ENCODE data around the gene IGSF3. TPM values are rescaled to one million over a fixed set of nuclear protein-coding genes. Genes with fewer than 3 reads are reported as not detected.

The IGSF3 gene
- total and polyA plus RNA-seq, 2 of the 8 experiments (the other 6 are each of a cell fraction or from before 2014, with no cell fraction given) = 30.0 to 32.2 TPM

DNA sequence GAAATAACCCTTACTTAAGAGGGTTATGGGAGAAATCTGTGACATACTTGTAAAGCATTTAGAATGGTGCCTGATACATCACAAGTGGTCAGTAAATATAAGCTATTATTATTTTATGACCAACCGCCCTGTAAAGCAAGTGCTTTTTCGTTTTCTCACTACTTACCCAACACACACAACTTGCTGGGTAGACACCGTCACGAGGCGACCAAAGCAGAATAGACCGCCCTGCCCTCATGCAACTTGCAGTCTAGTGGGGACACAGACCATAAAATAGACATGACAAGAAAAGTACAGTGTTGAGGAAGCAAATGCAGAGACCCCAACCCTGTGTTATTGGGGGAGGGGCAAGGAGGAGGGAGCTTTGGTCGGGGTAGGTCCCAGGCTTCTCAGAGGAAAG is 744 bp upstream of the IGSF3 start (continued):
- TF ChIP-seq, protein P1, sequence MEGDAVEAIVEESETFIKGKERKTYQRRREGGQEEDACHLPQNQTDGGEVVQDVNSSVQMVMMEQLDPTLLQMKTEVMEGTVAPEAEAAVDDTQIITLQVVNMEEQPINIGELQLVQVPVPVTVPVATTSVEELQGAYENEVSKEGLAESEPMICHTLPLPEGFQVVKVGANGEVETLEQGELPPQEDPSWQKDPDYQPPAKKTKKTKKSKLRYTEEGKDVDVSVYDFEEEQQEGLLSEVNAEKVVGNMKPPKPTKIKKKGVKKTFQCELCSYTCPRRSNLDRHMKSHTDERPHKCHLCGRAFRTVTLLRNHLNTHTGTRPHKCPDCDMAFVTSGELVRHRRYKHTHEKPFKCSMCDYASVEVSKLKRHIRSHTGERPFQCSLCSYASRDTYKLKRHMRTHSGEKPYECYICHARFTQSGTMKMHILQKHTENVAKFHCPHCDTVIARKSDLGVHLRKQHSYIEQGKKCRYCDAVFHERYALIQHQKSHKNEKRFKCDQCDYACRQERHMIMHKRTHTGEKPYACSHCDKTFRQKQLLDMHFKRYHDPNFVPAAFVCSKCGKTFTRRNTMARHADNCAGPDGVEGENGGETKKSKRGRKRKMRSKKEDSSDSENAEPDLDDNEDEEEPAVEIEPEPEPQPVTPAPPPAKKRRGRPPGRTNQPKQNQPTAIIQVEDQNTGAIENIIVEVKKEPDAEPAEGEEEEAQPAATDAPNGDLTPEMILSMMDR (IDR thresholded peaks at IDR 0.05; ENCODE audit: control extremely low read depth in 1 of 3, insufficient read depth in 1 of 3, low read depth in 1 of 3, low read length in 3 of 3) = no peak
- TF ChIP-seq EGR1 (IDR thresholded peaks at IDR 0.05; ENCODE audit: borderline replicate concordance, low read depth, low read length) (no peak), E2F6 (IDR thresholded peaks at IDR 0.05) (no peak), RNF2 (IDR thresholded peaks at IDR 0.05; ENCODE audit: borderline replicate concordance, low read depth, low read length, missing control alignments, poor library complexity, severe bottlenecking) (no peak), BCL11A (IDR thresholded peaks at IDR 0.05; ENCODE audit: low read depth in 2 of 2, low read length in 2 of 2) (no peak), SUZ12 (IDR thresholded peaks at IDR 0.05; ENCODE audit: low read length) (no peak)

Measured in H1 (cell line).